ENCODE measurements around the gene FBXL13. TPM values are rescaled to one million over a fixed set of nuclear protein-coding genes. Genes with fewer than 3 reads are reported as not detected.
"Not testable (repeated sequence)": the region's sequence is repeated elsewhere in the genome, so short reads cannot be mapped to it uniquely, and the experiment has no call there.

Gene FBXL13
- total RNA-seq, 1 donor: 2.2 TPM

- no peak overlapping the region for H3K4me3 ChIP-seq (ENCODE audit: insufficient read depth, low read length)
- no peaks in the 10 kb centered on the region for H3K9me3 ChIP-seq (ENCODE audit: low read depth, low read length)
- H3K4me1 ChIP-seq (ENCODE audit: insufficient read depth, low read length): peaks cover 3% of the 10 kb centered on the region
- no peaks in the 10 kb centered on the region for H3K27me3 ChIP-seq (ENCODE audit: insufficient read depth, low read length)
- no peaks in the 10 kb centered on the region for H4K20me1 ChIP-seq (ENCODE audit: insufficient read depth, low read length)
- H3K36me3 ChIP-seq (ENCODE audit: insufficient read depth, low read length): no peaks in the 10 kb centered on the region
- H3K4me2 ChIP-seq (ENCODE audit: insufficient read depth, low read length): peak overlapping the region; percentile 35
- H3K27ac ChIP-seq (ENCODE audit: low read depth, low read length): peak overlapping the region; percentile 43
- no peak overlapping the region for H2AFZ ChIP-seq (ENCODE audit: low read length)
- peak; percentile 65 for DNase-seq (ENCODE audit: insufficient read length, low spot score, missing footprints)
- no peaks in the 10 kb centered on the region for H3K79me2 ChIP-seq (ENCODE audit: insufficient read depth, low read length)
- TF ChIP-seq CTCF (IDR thresholded peaks at IDR 0.05; ENCODE audit: extremely low read depth, low read depth, low read length): no peak
Observed at GRCh38 chr7:102978284-102978683, 96.3 kb downstream of the FBXL13 start.

- not testable (repeated sequence) for H3K27me3 ChIP-seq (ENCODE audit: insufficient read depth, low read length); H3K79me2 ChIP-seq (ENCODE audit: insufficient read depth, low read length); H3K36me3 ChIP-seq (ENCODE audit: insufficient read depth, low read length); H4K20me1 ChIP-seq (ENCODE audit: insufficient read depth, low read length); H3K27ac ChIP-seq (ENCODE audit: low read depth, low read length); H3K9me3 ChIP-seq (ENCODE audit: low read depth, low read length); DNase-seq (ENCODE audit: insufficient read length, low spot score, missing footprints); H3K4me1 ChIP-seq (ENCODE audit: insufficient read depth, low read length); H3K4me2 ChIP-seq (ENCODE audit: insufficient read depth, low read length); H3K4me3 ChIP-seq (ENCODE audit: insufficient read depth, low read length); H2AFZ ChIP-seq (ENCODE audit: low read length)
Observed at GRCh38 chr7:102977586-102977985, 97.0 kb downstream of the FBXL13 start.

DNA sequence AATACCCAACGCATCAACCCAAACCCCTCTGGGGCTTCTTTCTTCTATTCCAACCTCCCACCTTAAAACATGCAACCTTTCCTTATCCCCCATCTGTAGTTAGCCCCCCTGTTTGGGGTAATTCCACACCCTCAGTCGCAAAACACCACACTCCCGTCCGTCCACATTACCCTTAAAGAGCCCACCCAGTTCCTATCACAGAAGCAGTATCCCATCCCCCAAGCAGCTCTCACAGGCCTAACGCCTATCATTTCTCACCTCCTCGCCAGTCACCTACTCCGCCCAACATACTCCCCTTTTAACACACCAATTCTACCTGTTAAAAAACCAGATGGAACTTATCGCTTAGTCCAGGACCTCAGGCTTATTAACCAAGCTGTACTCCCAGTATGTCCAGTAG, 98.1 kb downstream of the FBXL13 start:
- H3K27ac ChIP-seq (ENCODE audit: low read depth, low read length): no peak overlapping the region
- no peaks in the 10 kb centered on the region for H3K79me2 ChIP-seq (ENCODE audit: insufficient read depth, low read length)
- H3K4me3 ChIP-seq (ENCODE audit: insufficient read depth, low read length): no peak overlapping the region
- no peaks in the 10 kb centered on the region for H4K20me1 ChIP-seq (ENCODE audit: insufficient read depth, low read length)
- no peak overlapping the region for H3K4me2 ChIP-seq (ENCODE audit: insufficient read depth, low read length)
- no peaks in the 10 kb centered on the region for H3K9me3 ChIP-seq (ENCODE audit: low read depth, low read length)
- H3K4me1 ChIP-seq (ENCODE audit: insufficient read depth, low read length): peaks cover 3% of the 10 kb centered on the region
- no peak overlapping the region for H2AFZ ChIP-seq (ENCODE audit: low read length)
- no peaks in the 10 kb centered on the region for H3K27me3 ChIP-seq (ENCODE audit: insufficient read depth, low read length)
- DNase-seq (ENCODE audit: insufficient read length, low spot score, missing footprints): no peak
- no peak for TF ChIP-seq CTCF (IDR thresholded peaks at IDR 0.05; ENCODE audit: extremely low read depth, low read depth, low read length)
- no peaks in the 10 kb centered on the region for H3K36me3 ChIP-seq (ENCODE audit: insufficient read depth, low read length)

- no peak overlapping the region for H2AFZ ChIP-seq (ENCODE audit: low read length)
- H3K4me3 ChIP-seq (ENCODE audit: insufficient read depth, low read length): no peak overlapping the region
- H3K79me2 ChIP-seq (ENCODE audit: insufficient read depth, low read length): no peaks in the 10 kb centered on the region
- no peak for DNase-seq (ENCODE audit: insufficient read length, low spot score, missing footprints)
- no peaks in the 10 kb centered on the region for H3K36me3 ChIP-seq (ENCODE audit: insufficient read depth, low read length)
- no peak overlapping the region for H3K27ac ChIP-seq (ENCODE audit: low read depth, low read length)
- no peaks in the 10 kb centered on the region for H3K9me3 ChIP-seq (ENCODE audit: low read depth, low read length)
- TF ChIP-seq CTCF (IDR thresholded peaks at IDR 0.05; ENCODE audit: extremely low read depth, low read depth, low read length): no peak
- H3K4me1 ChIP-seq (ENCODE audit: insufficient read depth, low read length): peaks cover 3% of the 10 kb centered on the region
- no peak overlapping the region for H3K4me2 ChIP-seq (ENCODE audit: insufficient read depth, low read length)
- H3K27me3 ChIP-seq (ENCODE audit: insufficient read depth, low read length): no peaks in the 10 kb centered on the region
- no peaks in the 10 kb centered on the region for H4K20me1 ChIP-seq (ENCODE audit: insufficient read depth, low read length)
Observed at GRCh38 chr7:102975854-102976253, 98.7 kb downstream of the FBXL13 start.

Data from osteoblast (primary cell).